H9 (cell line): ENCODE measurements around the gene HPSE. TPM values are rescaled to one million over a fixed set of nuclear protein-coding genes. Genes with fewer than 3 reads are reported as not detected.

Experiments
- DNase-seq: peaks from one replicate; pipeline ENCODE4 v3.0.0-alpha.2; 2017
- H2AFZ ChIP-seq: one replicate; pipeline ENCODE4 v1.6.1; 2013; ENCODE audit warnings: mild to moderate bottlenecking, low read length, control low read depth, moderate library complexity
- H2AK5ac ChIP-seq: 2 replicates; pipeline ENCODE4 v1.6.1; 2013; ENCODE audit warnings: low read length, control low read depth, mixed read lengths; ENCODE audit not compliant: insufficient read length
- H2BK120ac ChIP-seq: one replicate; pipeline ENCODE4 v1.6.1; 2013; ENCODE audit warnings: low read depth, mild to moderate bottlenecking, low read length, control low read depth, inconsistent platforms; ENCODE audit not compliant: poor library complexity, severe bottlenecking
- H2BK12ac ChIP-seq: 2 replicates; pipeline ENCODE4 v1.6.1; 2013; ENCODE audit warnings: low read length, control low read depth, mixed read lengths, low read depth; ENCODE audit not compliant: insufficient read length
- H2BK15ac ChIP-seq: 2 replicates; pipeline ENCODE4 v1.6.1; 2013; ENCODE audit warnings: low read depth, low read length, control low read depth
- H2BK20ac ChIP-seq: one replicate; pipeline ENCODE4 v1.6.1; 2013; ENCODE audit warnings: low read depth, mild to moderate bottlenecking, low read length, control low read depth, inconsistent platforms; ENCODE audit not compliant: poor library complexity, severe bottlenecking
- H2BK5ac ChIP-seq: 2 replicates; pipeline ENCODE4 v1.6.1; 2013; ENCODE audit warnings: low read length, control low read depth, mixed read lengths; ENCODE audit not compliant: insufficient read length
- H3K14ac ChIP-seq: 2 replicates; pipeline ENCODE4 v1.6.1; 2013; ENCODE audit warnings: low read length, control low read depth; ENCODE audit not compliant: insufficient read depth
- H3K18ac ChIP-seq: 2 replicates; pipeline ENCODE4 v1.6.1; 2013; ENCODE audit warnings: low read depth, mild to moderate bottlenecking, mixed read lengths, low read length, control low read depth; ENCODE audit not compliant: insufficient read length
- H3K23ac ChIP-seq: 2 replicates; pipeline ENCODE4 v1.6.1; 2013; ENCODE audit warnings: low read length, control low read depth, mixed read lengths, low read depth; ENCODE audit not compliant: insufficient read length
- H3K23me2 ChIP-seq: 2 replicates; pipeline ENCODE4 v1.6.1; 2013; ENCODE audit warnings: low read depth, mild to moderate bottlenecking, mixed read lengths, low read length, control low read depth; ENCODE audit not compliant: insufficient read length, poor library complexity, severe bottlenecking
- H3K27ac ChIP-seq: 2 replicates; pipeline ENCODE4 v1.5.1; 2013; ENCODE audit warnings: low read length, control low read depth, mixed read lengths, low read depth; ENCODE audit not compliant: insufficient read length
- H3K27me3 ChIP-seq: 2 replicates; pipeline ENCODE4 v1.6.1; 2013; ENCODE audit warnings: low read length, control low read depth, inconsistent platforms; ENCODE audit not compliant: insufficient read depth
- H3K4ac ChIP-seq: 2 replicates; pipeline ENCODE4 v1.6.1; 2013; ENCODE audit warnings: low read depth, mild to moderate bottlenecking, control low read depth, inconsistent platforms, low read length, moderate library complexity
- H3K4me1 ChIP-seq: 2 replicates; pipeline ENCODE4 v1.6.1; 2013; ENCODE audit warnings: low read length, control low read depth, inconsistent platforms; ENCODE audit not compliant: insufficient read depth
- H3K4me2 ChIP-seq: 2 replicates; pipeline ENCODE4 v1.6.1; 2013; ENCODE audit warnings: low read length, control low read depth, mixed read lengths; ENCODE audit not compliant: insufficient read length, insufficient read depth
- H3K56ac ChIP-seq: 2 replicates; pipeline ENCODE4 v1.6.1; 2013; ENCODE audit warnings: low read depth, mild to moderate bottlenecking, mixed read lengths, low read length, control low read depth; ENCODE audit not compliant: insufficient read length
- H3K79me1 ChIP-seq: 2 replicates; pipeline ENCODE4 v1.6.1; 2013; ENCODE audit warnings: low read depth, mild to moderate bottlenecking, moderate library complexity, low read length, control low read depth, inconsistent platforms; ENCODE audit not compliant: insufficient read depth, poor library complexity, severe bottlenecking
- H3K79me2 ChIP-seq: 2 replicates; pipeline ENCODE4 v1.6.1; 2013; ENCODE audit warnings: low read length, control low read depth, inconsistent platforms; ENCODE audit not compliant: insufficient read depth
- H3K9ac ChIP-seq: 2 replicates; pipeline ENCODE4 v1.6.1; 2013; ENCODE audit warnings: low read length, control low read depth, mixed read lengths; ENCODE audit not compliant: insufficient read length; ENCODE audit errors: extremely low read depth
- H3K9me3 ChIP-seq: one replicate; pipeline ENCODE4 v1.6.1; 2013; ENCODE audit warnings: low read depth, low read length, inconsistent platforms; ENCODE audit not compliant: control insufficient read depth
- H3T11ph ChIP-seq: one replicate; pipeline ENCODE4 v1.6.1; 2013; ENCODE audit warnings: mild to moderate bottlenecking, low read length, control low read depth, inconsistent platforms
- H4K20me1 ChIP-seq: one replicate; pipeline ENCODE4 v1.6.1; 2013; ENCODE audit not compliant: control insufficient read depth, insufficient read length, insufficient read depth
- H4K5ac ChIP-seq: 2 replicates; pipeline ENCODE4 v1.6.1; 2013; ENCODE audit warnings: low read depth, mild to moderate bottlenecking, mixed read lengths, low read length, control low read depth; ENCODE audit not compliant: insufficient read length
- H4K8ac ChIP-seq: replicated peaks from 2 replicates; pipeline ENCODE4 v1.6.1; 2013; ENCODE audit warnings: low read length, control low read depth, mixed read lengths, low read depth; ENCODE audit not compliant: insufficient read length
- H4K91ac ChIP-seq: 2 replicates; pipeline ENCODE4 v1.6.1; 2013; ENCODE audit warnings: low read depth, mild to moderate bottlenecking, moderate library complexity, mixed read lengths, low read length, control low read depth; ENCODE audit not compliant: insufficient read length
- H3K27ac Mint-ChIP-seq, 3 experiments: 2 replicates in 2 of 3; 3 replicates in 1 of 3; pipeline ENCODE4 v1.8.0; 2020 to 2021; ENCODE audit warnings: mixed read lengths in 3 of 3, mild to moderate bottlenecking in 1 of 3, moderate library complexity in 1 of 3
- H3K27me3 Mint-ChIP-seq: 2 replicates; pipeline ENCODE4 v1.8.0; 2021; ENCODE audit warnings: low read depth, mild to moderate bottlenecking, moderate library complexity, mixed read lengths
- H3K36me3 Mint-ChIP-seq, 3 experiments: 2 replicates in 2 of 3; 3 replicates in 1 of 3; pipeline ENCODE4 v1.8.0; 2020 to 2021; ENCODE audit warnings: low read depth in 3 of 3, mixed read lengths in 3 of 3; ENCODE audit not compliant: insufficient read depth in 1 of 3
- H3K4me1 Mint-ChIP-seq, 2 experiments: 2 replicates each; pipeline ENCODE4 v1.8.0; 2020; ENCODE audit warnings: mixed read lengths in 2 of 2
- H3K4me3 Mint-ChIP-seq, 2 experiments: 2 replicates in 1 of 2; 3 replicates in 1 of 2; pipeline ENCODE4 v1.8.0; 2020 to 2021; ENCODE audit warnings: mild to moderate bottlenecking in 2 of 2, mixed read lengths in 2 of 2, moderate library complexity in 1 of 2
- H3K9me3 Mint-ChIP-seq, 2 experiments: 2 replicates in 1 of 2; 3 replicates in 1 of 2; pipeline ENCODE4 v1.8.0; 2020; ENCODE audit warnings: mild to moderate bottlenecking in 2 of 2, mixed read lengths in 2 of 2, moderate library complexity in 1 of 2
- CTCF ChIP-seq: fragments of 200-600 bp; sonication (generic); conservative IDR thresholded peaks from 3 replicates; pipeline ENCODE4 v1.8.0; 2021; ENCODE audit warnings: antibody characterized with exemption, mild to moderate bottlenecking
- WGBS: extraction: QIAGEN DNeasy Blood & Tissue Kit; methylation state at CpG from one replicate; pipeline ENCODE4 v1.1.7; 2013; ENCODE audit warnings: missing lambda C conversion rate, low lambda C conversion rate, mixed read lengths; ENCODE audit not compliant: insufficient read length; ENCODE audit errors: extremely low coverage; 5-methylcytosine and 5-hydroxymethylcytosine counted together
- total RNA-seq: library from RNA; stranded (reverse); gene quantifications from 2 replicates; pipeline ENCODE4 v1.2.1, GENCODE V29; 2021

HPSE gene
- total RNA-seq, 1 experiment from 2014 or later: 2.0 TPM

DNA sequence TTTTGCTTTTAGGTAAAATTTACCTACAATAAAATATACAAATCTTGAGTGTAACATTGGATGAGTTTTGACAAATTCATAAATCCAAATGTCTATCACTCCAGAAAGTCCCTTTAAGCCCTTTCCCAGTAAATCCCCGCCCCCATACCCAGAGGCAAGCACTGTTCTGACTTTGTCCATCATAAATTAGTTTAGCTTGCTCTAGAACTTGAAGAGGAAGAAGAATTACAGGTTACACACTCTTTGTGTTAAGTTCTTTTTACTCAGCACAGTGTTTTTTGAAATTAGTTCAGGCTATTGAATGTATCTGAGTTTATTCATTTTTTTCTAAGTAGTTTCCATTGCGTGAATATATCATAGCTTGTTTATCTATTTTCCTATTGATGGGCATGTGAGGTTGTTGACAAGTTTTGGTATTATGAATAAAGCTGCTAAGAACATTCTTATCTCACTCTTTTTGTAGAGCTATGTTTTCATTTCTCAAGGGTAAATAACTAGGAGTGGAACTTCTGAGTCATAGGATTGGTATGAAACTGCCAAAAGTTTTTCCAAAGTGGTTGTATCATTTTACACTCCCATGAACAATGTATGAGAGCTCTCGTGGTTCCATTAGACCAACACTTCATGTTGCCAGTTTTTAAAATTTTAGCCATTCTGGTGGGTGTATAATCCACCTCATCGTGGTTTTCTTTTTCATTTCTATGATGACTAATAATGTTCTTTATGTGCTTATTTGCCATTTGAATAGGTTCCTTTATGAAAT lies 22.4 kb upstream of the HPSE start:
- H3K18ac ChIP-seq: no peak overlapping the region
- no peak overlapping the region for H4K8ac ChIP-seq
- H2BK12ac ChIP-seq: no peak overlapping the region
- no peak overlapping the region for H3K4me2 ChIP-seq
- H3K27me3 ChIP-seq: no peaks in the 10 kb centered on the region
- no peak overlapping the region for H2BK120ac ChIP-seq
- H3K27me3 Mint-ChIP-seq: no peaks in the 10 kb centered on the region
- no peaks in the 10 kb centered on the region for H3K9me3 ChIP-seq
- peaks cover 8 to 15% of the 10 kb centered on the region in 2 experiments; a peak in 3 of 5 replicates for H3K9me3 Mint-ChIP-seq
- H2AFZ ChIP-seq: no peak overlapping the region
- no peak overlapping the region for H3T11ph ChIP-seq
- no peak overlapping the region for H2AK5ac ChIP-seq
- H3K9ac ChIP-seq: no peak overlapping the region
- H2BK5ac ChIP-seq: no peak overlapping the region
- peaks cover 2% of the 10 kb centered on the region; the same call in 1 of the 2 replicates for H3K4me1 ChIP-seq
- H4K91ac ChIP-seq: no peak overlapping the region
- no peaks in the 10 kb centered on the region for H4K20me1 ChIP-seq
- H3K4me1 Mint-ChIP-seq: peaks cover 9% of the 10 kb centered on the region in 2 experiments
- H3K23me2 ChIP-seq: no peaks in the 10 kb centered on the region
- no peak for DNase-seq
- H4K5ac ChIP-seq: no peak overlapping the region
- no peak overlapping the region for H3K4ac ChIP-seq
- H3K27ac Mint-ChIP-seq: no peak overlapping the region
- WGBS: no CpG with 5 or more reads among the region's 4 CpGs
- H3K23ac ChIP-seq: no peak overlapping the region
- H3K27ac ChIP-seq: no peak overlapping the region
- no peak overlapping the region for H2BK15ac ChIP-seq
- no peak overlapping the region for H2BK20ac ChIP-seq
- H3K79me1 ChIP-seq: no peaks in the 10 kb centered on the region
- H3K79me2 ChIP-seq: no peaks in the 10 kb centered on the region
- no peak overlapping the region for H3K4me3 Mint-ChIP-seq
- no peak for TF ChIP-seq CTCF
- H3K36me3 Mint-ChIP-seq: peaks cover 0 to 5% (median 0%) of the 10 kb centered on the region in 3 experiments; a peak in 2 of 7 replicates
- H3K14ac ChIP-seq: no peak overlapping the region
- no peak overlapping the region for H3K56ac ChIP-seq
